HG03442 (cell line): ENCODE measurements around the gene SNW1.
A peak's percentile ranks its signal among the peaks of the same experiment; 100 is the strongest.
"Not testable (repeated sequence)": the region's sequence is repeated elsewhere in the genome, so short reads cannot be mapped to it uniquely, and the experiment has no call there.

ENCODE experiments used
- ATAC-seq: cut with Tn5 transposase; IDR thresholded peaks from one replicate; pipeline ENCODE4 v1.9.1; 2021; ENCODE audit warnings: mild to moderate bottlenecking, moderate library complexity; ENCODE audit not compliant: unreplicated experiment

The SNW1 gene

DNA sequence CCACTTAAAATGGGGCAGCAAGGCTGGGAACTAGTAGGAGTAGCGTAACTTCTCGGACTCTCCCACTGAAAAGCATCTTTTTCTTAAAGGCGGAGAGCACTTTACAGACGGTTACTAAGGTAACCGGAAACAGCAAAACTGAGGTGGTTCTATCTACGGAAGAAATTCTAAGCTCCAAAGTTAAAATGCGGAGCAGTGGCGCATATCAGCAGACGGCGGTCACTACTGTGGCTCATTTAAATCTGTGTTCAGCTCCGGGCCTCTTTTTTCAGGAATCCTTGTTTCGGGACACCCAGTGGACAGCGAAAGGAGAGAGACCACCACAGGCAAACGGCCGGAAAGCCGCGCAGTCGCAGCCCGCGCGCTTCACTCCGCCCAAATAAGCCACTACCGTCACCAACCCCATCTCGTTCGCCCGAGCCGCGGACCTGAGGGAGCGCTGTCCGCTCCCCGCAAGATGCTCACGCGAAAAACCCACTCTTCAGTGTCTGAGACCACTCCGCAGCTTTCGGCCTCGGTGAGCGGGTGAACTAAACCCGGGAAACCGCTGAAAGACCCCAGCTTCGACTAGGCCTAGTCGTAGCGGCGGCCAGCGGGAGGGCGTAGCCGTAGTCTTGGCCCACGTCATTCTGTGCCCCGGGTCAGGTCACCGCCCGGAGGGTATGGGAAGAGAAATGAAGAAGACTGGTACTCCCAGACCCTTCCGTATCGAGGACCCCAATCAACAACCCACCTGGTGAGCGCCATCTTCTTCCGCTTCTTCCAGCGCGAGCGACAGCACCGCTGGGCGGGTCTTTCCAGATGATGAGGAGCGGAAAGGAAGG, at the start of gene SNW1:
SNW1 (minus strand) TSS at position 776 of the 824 bp plus-strand sequence; CDS start at position 747, 29 bp downstream.
- ATAC-seq, result peak; percentile 89

DNA sequence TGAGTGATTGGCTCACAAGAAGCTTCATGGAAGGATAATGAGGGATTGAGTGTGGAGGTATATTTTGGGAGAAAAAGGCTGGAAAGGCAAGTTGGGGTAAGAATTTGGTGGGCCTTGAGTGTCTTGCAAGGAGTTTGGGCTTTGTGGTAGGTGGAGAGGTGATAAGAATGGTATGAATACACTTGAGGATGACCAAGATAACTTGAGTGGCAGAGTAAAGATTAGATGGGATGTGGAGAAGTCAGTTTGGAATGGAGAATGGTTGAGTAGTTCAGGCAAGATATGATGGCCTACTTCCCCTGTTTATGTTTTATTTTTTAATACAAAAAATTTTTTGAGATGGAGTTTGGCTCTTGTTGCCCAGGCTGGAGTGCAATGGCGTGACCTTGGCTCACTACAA, 48.1 kb upstream of the SNW1 start:
- no peak for ATAC-seq

DNA sequence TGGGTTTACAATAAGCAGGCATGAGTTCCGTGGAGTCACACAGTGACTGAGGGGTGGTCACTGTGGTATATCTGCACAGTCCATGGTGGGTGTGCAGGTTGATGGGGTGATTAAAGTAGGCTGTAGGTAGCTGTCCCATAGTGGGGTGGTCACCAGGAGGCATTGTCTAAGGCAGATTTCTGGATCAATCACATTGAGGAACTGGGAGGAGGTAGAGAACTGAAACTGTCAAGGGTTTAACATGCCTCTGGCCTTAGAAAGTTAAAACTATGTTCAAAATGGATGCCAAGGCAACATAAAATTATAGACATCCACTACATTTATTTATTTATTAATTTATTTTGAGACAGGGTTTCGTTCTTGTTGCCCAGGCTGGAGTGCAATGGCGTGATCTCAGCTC, 47.3 kb upstream of the SNW1 start:
- ATAC-seq, result no peak

DNA sequence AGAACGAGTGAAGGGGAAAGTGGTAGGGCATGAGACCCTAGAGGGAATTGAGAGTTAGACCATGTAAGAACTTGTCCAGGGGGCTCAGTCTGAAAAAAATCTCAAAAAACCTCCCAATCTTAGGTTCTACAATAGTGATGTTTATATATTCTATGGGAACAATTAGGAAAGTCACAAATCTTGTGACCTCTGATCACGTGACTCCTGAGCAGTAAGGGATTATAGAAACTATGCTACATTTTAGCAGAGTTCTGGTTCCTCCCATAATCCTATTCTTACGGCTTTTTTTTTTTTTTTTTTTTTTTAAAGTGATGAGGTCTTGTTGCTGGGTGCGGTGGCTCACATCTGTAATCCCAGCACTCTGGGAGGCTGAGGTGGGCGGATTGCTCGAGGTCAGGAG, 44.8 kb upstream of the SNW1 start:
- no peak for ATAC-seq

DNA sequence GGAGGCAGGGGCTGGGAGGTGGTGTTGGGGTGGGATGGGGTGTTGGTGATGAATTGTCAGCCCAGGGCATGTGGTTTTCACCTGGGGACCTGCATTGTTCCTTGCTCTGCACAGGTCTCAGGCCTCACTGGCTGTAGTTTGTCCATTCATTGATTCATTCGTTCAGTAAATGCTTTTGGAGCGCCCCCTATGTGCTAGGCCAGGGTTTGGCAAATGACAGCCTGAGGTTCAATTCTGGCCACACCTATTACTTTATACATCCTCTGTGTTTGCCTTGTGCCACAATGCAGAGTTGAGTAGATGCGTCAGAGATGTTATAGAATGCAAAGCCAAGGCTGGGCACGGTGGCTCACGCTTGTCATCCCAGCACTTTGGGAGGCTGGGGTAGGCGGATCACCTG, 43.6 kb upstream of the SNW1 start:
- no peak for ATAC-seq

DNA sequence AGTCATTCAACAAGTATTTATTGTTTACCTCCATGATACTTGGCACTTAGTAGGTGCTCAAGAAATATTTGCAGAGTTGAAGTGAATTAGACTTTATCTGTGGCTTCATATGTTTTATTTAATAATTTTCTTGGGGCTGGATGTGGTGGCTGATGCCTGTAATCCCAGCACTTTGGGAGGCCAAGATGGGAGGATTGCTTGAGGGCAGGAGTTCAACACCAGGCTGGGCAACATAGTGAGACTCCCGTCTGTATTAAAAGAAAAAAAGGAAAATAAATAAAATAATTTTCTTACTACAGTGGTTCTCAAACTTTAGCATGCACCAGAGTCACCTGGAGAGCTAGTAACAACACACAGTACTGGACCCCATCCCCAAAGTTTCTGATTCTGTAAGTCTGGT, 39.9 kb upstream of the SNW1 start:
- ATAC-seq, result no peak

DNA sequence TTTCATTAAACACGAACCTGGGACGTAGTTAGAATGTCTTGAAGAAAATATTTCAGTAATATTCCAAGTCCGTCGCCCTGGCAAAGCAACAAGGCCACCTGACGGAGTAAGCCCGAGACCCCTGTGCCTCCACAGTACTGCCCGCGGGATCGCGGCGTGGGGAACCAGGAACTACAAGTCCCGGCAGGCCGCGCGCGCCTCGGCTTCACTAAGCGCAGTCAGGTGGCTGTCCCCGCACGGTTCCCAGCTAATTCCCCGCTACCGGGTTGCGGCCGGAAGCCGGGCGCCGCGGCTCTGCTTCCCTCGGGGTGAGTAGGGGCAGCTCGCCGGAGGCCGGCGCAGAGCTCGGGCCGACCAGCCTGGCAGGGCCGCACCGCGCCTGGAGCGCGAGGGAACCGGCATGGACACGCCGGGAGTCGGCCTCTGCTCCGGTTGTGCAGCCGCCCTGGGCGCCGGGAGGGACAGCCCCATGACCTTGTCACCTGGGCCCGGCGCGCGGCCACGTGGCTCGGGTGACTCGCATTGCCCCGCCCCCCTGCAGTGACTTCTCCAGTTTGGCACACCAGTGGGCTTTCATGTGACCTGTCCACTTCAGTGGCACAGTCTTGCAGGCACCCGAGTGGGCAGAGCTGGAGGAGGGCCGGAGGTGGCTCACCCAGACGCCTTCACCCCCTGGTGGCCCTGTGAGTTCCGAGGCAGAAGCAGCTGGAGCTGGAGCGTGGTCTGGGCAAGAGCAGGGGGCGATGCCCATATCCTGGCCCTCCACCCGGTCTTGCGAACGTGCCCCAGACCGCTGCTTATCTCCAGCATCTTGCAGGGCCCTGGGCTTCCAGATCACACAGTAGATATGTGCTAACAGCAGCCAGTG, 39.1 kb upstream of the SNW1 start, which contains the start of gene ADCK1:
ADCK1 (plus strand) TSS at position 247 of the 868 bp plus-strand sequence. CDS start 18,870 bp downstream, outside the sequence.
- ATAC-seq, result peak; percentile 92

DNA sequence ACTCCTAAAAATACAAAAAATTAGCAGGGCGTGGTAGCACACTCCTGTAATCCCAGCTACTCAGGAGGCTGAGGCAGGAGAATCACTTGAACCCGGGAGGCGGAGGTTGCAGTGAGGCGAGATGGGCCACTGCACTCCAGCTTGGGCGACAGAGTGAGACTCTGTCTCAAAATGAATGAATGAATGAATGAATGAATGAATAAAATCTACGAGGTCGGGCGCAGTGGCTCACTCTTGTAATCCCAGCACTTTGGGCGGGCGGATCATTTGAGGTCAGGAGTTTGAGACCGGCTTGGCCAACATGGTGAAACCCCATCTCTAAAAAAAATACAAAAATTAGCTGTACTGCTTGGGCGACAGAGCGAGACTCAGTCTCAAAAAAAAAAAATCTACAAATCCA, 38.5 kb upstream of the SNW1 start:
- not testable (repeated sequence) for ATAC-seq

DNA sequence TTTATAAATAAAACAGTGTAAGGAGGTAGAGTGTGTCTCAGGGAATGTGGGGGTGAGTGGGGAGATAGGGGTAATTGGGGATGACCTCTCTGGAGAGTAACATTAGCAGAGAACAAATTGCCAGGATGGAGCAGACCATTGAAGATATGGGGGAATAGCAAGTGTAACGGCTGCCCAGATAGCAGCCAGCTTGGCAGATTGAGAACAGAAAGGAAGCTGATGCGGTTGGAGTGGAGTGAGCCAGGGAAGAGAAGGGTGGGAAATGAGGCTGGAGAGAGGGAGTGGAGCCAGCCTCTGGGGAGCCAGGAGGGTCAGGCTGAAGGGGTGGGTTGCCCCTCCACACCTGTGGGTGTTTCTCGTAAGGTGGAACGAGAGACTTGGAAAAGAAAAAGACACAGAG, 33.4 kb upstream of the SNW1 start:
- no peak for ATAC-seq

DNA sequence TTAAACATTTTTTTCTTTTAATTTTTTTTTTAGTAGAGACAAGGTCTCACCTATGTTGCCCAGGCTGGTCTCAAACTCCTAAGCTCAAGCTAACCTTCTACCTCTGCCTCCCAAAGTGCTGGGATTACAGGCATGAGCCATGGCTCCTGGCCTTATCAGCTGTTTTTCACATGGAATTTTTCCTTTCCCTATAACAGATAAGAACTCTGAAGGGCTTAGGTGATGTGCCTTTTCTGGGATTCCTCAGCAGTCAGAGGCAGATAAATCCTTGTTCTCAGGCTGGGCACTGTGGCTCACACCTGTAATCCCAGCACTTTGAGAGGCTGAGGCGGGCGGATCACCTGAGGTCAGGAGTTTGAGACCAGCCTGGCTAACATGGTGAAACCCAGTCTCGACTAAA, 32.3 kb upstream of the SNW1 start:
- not testable (repeated sequence) for ATAC-seq

DNA sequence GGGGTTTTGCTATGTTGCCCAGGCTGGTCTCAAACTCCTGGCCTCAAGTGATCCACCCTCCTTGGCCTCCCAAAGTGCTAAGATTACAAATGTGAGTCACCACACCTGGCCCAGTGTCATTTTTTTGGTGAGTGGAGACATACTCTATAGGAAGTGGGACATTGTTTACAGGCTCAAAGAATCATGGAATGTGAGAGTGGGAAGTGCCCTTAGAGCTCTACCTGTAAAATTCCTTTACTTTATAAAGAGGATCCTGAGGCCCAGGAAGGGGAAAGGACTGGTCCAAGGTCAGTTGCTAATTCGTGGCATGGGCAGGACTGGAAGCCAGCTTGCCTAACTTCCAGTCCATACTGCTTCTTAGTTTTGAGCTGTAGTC, 30.3 kb upstream of the SNW1 start:
- ATAC-seq, result no peak

DNA sequence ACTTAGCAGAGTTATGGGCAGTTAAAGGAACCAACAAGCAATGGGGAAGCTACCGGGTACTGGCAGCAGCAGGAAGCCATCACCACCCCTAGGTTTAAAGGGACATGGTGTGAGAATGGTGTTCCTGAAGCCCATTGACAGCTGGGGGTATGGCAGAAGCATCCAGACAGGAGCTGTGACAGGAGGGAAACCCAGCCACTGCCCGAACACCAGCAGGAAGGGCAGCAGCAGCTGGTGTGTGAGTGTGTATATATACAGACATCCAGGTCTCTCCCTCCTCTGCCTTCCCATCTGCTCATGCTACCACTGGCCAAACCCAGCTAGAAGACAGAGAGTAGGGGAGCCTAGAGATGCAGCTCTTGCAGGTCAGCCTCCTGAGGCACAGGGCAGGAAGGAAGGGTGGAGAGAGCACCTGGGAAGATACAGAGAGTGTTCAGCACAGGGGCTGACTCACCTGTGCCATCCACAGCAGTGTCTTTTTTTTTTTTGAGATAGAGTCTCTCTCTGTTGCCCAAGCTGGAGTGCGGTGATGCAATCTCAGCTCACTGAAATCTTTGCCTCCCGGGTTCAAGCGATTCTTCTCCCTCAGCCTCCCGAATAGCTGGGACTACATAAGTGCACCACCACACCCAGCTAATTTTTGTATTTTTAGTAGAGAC, 29.7 kb upstream of the SNW1 start:
- no peak for ATAC-seq

DNA sequence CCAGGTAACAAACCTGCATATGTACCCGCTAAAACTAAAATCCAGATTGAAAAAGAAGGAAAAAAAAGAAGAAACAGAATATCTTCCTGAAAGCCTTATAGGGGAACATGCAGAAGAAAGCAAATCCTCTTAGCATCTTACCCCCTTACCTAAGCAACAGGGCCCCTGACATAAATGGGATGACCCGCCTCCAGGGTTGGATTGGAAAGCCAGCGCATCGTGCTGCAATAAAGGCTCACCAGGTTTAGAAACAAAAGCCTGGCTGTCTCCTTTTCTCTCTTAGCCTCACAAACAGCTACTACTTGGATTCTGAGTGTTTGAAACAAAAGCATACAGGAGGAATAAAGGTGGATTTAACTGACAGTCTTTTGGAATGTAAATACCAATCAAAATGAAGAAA, 25.2 kb upstream of the SNW1 start:
- no peak for ATAC-seq

DNA sequence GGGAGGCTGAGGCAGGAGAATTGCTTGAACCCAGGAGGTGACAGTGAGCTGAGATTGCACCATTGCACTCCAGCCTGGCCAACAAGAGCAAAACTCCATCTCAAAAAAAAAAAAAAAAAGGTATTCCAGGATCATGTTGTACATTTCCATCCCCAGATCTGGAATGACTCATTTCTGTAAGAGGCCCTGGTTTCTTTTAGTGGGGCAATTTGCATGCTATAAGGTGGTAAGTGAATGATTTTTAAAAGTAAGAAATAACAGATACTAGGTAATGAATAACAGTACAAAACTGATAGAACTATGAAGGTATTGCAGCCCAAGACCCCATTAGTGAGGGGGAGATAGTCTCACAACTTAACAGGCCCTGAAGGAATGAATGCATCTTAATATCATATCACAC, 21.2 kb upstream of the SNW1 start:
- ATAC-seq, result peak; percentile 59

DNA sequence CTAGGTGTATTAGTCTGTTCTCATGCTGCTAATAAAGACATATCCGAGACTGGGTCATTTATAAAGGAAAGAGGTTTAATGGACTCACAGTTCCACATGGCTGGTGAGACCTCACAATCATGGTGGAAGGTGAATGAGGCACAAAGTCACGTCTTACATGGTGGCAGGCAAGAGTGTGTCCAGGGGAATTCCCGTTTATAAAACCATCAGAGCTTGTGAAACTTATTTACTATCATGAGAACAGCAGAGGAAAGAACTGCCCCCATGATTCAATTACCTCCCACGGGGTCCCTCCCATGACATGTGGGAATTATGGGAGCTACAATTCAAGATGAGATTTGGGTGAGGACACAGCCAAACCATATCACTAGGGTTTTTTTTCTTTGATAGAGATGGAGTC, 13.0 kb upstream of the SNW1 start:
- ATAC-seq, result not testable (repeated sequence)

DNA sequence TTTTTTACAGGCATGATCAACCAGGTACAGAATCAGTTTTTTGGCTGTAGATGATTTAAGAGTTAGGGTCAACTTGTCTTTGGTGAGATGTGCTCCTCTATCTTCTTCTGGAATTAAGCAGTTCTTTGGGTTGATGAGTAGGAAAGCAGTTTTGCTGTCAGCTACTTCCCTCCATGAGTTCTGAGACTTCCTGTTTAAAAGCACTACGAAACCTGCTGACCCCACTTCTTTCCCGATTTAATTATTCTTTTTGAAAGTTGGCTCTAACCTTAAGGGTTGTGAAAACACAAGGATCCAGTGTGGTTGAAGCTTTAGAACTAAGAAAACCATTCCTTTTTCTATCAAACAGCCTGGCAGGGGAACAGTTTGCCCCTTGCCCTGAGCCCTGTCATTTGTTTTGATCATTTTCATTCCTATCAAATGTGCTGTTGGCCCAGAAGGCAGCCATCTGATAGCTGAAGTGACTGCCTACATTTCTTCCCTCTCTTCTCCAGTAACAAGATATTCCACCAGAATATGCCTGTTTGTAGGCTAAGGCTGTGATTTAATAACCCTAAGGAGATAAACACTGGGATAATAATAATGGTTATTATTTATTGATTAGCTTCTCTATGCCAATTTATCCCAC, 7.6 kb upstream of the SNW1 start:
- ATAC-seq, result not testable (repeated sequence)

DNA sequence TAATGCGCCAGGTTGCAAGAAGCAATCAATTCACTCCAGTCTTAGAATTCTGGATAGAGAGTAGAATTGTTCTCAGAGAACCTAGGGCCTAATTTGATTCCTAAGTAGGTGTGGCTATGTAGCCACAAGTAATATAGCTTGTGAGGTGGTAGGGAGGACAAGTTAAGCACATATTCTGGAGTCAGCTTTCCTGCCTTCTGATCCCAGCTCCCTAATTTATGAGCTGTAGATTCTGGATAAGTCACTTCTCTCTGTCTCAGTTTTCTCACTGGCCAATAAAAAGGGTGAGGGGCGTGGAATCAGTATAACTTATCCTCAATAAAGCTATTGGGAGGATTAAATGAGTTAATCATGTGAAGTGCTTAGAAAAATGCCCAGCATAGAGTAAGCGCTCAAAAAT, 3.0 kb upstream of the SNW1 start:
- ATAC-seq, result no peak

DNA sequence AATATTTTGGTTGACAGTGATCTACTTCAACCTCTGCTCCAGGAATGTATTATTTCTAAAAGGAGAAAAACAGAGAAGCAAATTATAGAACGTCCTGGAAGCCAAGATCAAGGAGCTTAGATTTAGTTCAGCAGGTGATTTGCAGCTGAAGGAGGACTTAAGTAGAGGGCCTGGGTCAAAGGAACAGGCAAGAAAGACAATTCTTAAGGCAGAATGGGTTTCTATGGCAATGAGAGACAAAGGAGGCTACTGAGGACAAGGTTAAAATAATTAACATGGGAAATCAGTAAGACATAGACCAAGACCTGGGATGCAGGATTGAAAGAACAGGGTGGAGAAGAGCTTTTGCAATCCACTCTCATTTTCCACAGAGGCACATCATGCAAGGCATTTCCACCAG, 2.4 kb upstream of the SNW1 start:
- no peak for ATAC-seq

DNA sequence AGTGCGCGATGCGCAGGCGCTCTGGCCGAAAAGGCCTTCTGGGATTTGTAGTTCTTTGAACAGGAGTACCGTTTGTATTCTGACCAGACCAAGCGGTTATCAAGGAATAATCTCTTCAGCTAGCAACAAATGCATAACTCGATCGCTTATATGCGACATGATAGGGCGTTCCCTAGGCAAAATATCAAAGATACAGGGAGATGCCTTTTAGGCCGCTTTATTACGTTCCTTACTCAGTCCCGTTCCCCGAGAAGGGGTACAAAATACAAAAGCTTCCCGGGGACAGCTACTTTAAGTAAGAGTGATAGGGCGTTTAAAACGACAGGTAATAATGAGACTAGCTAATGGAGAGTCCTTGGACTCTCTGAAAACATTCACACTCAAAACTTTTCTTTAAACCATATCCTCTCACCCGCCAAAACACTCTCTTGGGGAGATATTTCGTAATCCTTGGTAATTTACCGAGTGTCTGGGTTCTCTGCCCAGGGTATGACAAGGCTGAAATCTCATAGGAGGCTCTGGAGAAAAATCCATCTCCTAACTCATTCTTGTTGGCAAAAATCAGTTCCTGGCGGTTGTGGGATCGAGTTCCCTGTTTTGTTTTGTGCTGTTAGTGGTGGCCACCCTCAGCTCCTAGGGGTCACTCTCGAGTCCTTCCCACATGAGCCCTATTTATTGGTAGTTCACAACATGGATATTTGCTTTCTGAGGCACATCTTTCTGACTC, 412 bp upstream of the SNW1 start:
- peak; percentile 21 for ATAC-seq

DNA sequence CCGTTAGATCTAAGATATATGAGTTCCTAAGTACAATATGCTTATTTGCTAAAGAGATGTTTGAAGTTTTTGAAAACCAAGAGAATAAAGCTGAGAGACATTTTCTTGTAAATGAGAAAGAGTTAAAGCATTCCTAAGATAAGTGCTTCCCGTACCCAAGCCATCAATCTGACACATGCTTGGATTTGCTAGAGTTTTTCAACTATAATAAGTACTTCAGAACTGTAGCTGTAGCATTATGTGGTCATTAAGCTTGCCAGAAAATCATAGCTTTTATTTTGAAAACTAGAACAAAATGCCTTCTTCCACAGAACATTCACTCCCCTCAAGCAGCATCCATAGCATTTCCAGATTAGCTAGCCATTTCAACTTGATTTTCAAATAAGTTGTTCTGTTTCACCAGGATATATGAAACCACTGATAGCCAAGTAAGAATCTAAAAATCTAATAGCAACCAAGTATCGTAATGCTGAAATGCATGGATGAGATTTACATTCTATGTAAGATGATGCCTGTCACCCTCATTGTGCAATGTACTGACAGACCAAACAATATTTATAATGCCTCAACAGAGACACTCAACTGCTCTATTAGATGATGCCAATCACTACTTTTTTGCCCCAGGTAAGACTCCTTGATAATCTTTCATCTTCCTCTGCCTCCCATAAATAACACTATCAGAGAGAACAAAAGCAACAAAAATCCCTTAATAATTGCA, 8.0 kb downstream of the SNW1 start:
- no peak for ATAC-seq
